GM21619 (cell line): ENCODE data around the gene CGAS.
A peak's percentile ranks its signal among the peaks of the same experiment; 100 is the strongest.
"Not testable (repeated sequence)": the region's sequence is repeated elsewhere in the genome, so short reads cannot be mapped to it uniquely, and the experiment has no call there.

ENCODE experiments used
- ATAC-seq: cut with Tn5 transposase; IDR thresholded peaks from one replicate; pipeline ENCODE4 v1.9.1; 2021; ENCODE audit not compliant: unreplicated experiment

CGAS gene

DNA sequence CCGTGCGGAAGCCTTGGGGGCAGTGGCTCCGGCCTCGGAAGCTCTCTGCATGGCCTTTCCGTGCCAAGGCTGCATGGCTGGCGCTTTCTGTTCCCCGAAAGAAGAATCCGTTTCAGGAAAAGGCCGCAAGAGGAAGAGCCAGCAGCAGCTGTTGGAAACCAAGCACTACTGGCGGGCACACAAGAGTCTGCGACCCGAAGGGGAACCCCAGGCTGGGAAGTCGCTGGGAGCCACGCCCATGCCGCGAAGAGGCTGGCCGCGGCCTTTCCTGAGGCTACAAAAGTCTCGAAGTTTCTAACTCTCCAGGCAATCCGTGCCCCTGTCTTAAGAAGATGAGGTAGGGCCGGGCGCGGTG lies at the start of gene CGAS:
TSS of gene CGAS (minus strand) at position 191 of the 355 bp plus-strand sequence. CDS start at position 75, 116 bp downstream.
- ATAC-seq = peak; percentile 70

DNA sequence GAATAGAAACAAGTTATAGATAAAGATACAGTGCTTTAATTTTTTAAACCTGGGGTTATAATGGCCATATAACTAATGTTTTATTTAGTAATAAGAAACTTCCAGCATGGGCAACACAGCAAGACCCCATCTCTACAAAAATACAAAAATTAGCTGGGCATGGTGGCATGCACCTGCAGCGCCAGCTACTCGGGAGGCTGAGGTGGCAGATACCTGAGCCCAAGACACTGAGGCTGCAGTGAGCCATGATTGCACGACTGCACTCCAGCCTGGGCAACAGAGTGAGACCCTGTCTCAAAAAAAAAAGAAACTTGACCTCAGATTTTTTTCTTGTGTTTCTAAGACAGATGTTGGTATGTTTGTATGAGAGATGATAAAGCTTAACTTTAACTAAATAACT lies 45.8 kb upstream of the CGAS start:
- no peak for ATAC-seq

DNA sequence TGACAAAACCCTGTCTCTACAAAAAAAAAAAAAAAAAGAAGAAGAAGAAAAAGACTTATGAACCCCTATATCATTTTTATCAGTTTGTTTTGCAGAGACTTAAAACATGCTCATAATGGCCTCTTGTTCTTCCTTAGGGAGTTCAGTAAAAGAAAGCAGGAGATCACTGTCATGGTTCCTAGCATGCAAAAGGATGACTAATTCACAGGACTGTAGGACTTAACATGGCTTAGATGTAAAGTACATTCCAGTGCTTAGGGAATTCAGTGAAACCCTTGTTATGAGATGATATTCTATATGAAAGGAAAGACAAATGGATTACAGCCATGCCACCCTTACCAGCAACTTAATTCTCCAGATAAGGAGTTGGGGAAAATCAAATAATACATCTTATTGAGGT lies 39.3 kb upstream of the CGAS start:
- no peak for ATAC-seq

DNA sequence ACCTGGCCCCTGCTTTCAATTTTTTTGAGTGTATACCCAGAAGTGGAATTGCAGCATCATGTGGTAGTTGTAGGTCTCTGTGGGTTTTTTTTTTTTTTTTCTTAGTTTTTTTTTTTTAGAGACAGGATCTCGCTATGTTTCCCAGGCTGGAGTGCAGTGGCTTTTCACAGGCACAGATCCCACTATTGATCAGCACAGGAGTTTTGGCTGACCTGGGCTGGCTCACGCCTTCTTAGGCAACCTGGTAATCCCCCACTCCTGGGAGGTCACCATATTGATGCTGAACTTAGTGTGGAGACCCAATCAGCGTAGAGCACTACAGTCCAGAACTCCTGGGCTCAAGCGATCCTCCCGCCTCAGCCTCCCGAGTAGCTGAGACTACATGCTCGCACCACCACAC lies 35.4 kb upstream of the CGAS start:
- ATAC-seq = no peak

DNA sequence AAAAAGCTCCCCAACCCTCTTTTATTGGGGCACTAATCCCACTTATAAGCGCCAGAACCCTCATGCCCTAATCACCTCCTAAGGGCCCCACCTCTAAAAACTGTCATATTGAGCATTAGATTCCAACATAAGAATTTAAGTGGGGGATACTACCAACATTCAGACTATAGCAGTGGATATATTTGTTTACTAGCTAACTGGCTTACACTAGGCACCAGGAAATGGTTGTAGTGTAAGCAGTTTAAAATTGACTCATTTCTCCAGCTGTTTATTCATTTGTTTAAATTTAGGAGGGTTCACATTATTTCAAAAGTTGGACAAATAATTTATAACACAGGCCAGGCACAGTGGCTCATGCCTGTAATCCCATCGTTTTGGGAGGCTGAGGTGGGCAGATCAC lies 32.3 kb upstream of the CGAS start:
- no peak for ATAC-seq

DNA sequence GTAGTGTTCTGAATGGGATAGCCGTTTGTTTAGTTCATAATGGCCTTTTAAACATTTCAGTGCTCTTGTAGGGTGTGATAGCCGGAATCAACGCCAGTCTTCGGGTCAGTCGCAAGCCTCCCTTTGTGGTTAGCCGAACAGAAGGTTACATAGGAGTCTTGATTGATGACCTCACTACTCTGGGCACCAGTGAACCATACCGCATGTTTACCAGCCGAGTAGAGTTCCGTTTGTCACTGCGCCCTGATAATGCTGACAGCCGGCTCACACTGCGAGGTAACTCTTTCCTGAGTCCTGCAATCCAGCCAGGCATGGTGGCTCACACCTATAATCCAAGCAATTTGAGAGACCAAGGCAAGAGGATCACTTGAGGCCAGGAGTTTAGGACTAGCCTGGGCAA lies 29.9 kb upstream of the CGAS start:
- no peak for ATAC-seq

DNA sequence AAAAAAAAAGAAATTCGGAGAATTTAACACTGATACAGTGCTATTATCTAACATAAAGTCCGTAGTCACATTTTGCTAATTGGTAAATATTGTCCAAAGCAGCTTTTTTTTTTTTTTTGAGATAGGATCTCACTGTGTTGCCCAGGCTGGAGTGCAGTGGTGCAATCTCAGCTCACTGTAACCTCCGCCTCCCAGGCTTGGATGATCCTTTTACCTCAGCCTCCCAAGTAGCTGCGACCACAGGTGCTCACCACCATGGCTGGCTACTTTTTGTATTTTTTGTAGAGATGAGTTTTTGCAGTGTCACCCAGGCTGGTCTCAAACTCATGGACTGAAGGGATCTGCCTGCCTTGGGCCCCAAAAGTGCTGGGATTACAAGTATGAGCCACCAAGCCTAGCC lies 25.3 kb upstream of the CGAS start:
- ATAC-seq = no peak

DNA sequence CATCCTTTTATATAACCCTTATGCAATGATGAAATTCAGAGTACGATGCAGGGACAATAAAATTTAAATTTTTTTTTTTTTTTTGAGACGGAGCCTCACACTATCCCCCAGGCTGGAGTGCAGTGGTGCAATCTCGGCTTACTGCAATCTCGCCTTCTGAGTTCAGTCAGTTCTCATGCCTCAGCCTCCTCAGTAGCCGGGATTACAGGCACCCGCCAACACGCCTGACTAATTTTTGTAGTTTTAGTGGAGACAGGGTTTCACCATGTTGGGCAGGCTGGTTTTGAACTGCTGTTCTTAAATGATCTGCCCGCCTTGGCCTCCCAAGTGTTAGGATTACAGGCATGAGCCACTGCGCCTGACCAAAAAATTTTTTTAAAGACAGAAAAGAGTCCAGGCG lies 24.6 kb upstream of the CGAS start:
- no peak for ATAC-seq

DNA sequence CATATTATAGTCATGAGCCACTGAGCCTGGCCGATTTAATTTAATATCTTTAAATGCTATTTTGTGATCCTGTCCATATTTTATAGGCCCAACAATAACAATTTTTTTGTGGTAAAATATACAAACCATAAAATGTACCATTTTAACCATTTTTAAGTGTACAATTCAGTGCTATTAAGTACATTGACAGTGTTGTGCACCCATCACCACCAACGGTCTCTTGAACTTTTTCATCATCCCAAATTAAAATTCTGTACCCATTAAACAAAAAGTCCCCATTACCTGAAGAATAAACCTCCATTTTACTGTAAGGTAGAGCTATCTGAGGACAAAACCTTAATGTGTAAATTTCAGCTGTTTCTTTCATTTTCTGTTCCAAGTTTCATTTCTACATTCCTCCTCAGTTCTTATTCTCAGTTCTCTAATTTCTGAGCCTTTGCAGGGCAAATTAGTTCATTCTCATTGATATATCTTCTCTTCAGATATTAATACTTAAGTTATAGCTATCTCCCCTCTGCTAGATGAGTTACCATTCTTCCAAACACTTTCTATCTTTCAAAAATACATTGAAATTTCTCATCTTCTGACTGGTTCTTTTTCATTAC lies 19.7 kb upstream of the CGAS start:
- peak; percentile 98 for ATAC-seq

DNA sequence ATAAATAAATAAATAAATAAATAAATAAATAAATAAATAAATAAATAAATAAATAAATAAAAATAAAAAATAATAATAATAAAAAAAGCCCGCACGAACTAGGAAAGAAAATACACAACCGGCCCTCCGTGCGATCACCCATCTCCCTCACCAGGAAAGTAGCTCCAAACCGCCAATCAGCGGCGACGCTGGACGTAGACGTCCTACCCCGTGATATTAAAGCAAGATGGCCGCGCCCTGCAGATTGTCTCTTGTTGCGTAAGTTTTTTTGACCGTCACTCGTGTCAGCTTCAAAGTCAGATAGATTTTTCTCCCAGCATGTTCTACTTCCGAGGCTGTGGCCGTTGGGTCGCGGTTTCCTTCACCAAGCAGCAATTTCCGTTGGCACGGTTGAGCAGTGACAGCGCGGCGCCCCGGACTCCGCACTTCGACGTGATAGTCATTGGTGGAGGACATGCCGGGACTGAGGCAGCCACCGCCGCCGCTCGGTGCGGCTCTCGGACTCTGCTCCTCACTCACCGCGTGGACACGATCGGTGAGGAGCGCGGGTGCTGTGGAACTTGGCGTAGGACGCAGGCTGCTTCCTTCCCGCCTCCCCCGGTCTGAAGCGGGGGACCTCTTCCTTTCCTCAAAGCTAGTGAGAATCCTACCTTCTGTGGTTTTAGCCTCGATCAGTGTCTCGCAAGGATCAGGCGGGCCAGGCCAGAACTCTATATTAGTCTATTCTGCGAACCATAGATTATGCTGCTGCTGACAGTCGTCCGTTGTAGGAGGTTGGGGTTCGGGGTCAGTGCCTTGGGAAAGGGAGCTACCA lies 9.6 kb upstream of the CGAS start, which contains the start of gene MTO1:
TSS of gene MTO1 (plus strand) at position 201 of the 814 bp plus-strand sequence. CDS start at position 319, 118 bp downstream.
- ATAC-seq = peak; percentile 97

DNA sequence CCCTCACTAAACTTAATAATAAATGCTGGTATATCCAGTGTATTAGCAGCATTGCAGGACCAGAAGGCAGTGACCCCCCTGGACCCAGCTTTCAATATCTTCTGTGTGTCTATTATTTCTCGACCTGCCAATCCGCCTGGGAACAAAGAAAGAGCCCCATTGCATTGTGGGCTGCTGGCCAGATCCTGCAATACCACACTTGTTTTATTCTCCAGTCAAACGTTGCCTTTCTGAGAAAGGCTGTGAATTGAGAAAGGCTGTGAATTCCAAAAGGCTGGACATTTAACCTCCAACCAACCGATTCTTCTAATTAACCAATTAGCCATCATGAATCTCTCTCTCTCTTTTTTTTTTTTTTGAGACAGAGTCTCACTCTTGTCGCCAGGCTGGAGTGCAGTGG lies 8.0 kb upstream of the CGAS start:
- no peak for ATAC-seq

DNA sequence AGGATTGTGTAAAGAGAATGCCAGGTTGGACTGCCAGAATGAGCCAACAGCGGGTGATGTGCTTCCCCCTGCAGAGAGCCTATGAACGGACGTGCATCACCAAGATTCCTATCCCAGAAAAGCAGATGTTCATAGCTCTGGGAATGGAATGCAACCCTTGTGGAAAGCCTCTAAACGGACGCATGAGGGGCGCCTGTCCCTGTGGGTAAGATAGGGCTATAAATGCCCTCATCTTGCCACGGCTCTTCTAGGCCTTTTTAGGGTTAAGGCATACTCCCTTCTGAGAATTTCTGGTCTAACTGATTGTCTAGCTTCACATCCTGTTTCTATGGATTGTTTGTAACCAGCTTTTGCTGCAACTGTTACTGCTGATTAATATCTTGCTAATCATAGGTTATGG lies 7.4 kb upstream of the CGAS start:
- not testable (repeated sequence) for ATAC-seq

DNA sequence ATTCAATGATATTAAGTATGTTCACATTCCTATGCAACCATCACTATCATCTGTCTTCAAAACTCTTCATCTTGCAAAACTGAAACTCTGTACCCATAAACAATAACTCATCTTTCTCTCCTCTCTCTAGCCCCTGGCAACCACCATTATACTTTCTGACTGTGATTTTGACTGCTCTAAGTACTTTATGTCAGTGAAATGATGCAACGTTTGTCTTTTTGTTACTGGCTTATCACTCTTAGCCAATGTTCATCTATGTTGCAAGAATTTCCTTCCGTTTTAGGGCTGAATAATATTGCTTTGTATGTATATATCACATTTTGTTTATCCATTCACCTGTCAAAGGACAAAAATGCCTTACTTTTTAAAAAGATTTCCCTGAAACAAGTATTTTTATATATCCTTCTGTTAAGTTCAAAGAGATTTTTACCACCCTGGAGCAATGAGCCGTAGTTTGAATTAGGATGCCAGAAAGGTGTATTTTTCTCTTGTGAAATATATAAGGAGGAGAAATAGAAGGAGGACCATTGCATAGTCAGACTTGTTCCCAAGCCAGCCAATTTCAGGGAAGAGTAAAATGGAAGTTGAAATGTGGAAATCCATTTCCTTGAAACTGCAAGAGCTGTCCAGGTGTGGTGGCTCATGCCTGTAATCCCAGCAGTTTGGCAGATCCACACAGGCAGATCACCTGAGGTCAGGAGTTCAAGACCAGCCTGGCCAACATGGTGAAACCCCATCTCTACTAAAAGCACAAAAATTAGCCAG lies 4.0 kb upstream of the CGAS start:
- ATAC-seq = no peak

DNA sequence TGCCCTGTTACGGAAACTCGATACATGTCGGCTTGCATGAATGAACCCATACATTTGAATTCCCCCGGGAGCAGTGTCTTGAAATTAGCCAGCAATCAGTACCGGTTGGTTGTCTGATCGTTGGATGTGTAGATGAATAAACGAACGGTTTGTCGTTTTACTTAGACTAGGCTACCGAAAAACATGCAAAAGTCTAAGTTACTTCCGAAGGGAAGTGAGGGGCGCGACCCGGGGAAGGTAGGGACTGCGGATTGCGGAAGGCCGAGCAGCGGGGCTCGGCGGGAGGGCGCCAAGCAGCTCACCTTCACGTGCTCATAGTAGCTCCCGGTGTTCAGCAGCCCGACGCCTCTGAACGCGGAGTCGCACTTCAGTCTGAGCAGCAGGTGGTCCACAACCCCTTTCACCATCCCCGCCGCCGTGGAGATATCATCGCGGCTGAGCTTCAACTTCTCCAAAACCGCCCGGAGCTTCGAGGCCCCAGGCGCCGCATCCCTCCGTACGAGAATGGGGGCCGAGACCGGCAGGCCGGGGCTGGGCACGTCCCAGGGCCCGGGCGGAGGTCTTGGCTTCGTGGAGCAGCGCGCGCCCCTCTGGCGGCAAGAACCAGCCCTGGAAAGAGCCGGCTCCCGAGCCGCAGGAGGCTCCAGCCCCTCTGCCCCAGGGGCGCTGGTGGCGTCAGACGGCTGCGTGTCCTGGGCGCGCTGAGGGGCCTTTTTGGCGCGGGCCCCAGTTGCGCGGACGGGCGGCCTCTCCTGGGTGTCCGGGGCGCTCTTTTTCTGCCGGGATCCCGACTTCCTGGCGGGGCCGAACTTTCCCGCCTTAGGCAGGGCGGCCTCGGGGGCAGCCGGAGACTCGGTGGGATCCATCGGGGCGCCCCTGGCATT lies 632 bp downstream of the CGAS start:
- peak; percentile 53 for ATAC-seq

DNA sequence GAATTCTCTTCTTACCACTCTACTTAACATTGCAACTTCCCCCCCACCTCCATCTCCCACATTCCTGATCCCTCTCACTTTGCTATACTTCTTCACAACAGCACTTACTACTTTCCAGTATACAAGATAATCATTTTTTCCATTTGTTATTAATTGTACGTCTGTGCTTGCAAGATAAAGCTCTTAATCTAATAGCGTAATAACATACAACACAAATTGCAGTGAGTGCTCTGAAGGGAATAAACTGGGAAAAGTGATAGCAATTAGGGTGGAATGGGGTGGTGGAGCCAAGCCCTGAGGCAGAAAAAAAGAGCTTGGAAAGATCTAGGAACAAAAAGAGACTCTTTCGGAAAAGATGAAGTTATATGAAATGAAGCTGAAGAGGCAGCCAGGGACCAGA lies 8.5 kb downstream of the CGAS start:
- ATAC-seq = no peak

DNA sequence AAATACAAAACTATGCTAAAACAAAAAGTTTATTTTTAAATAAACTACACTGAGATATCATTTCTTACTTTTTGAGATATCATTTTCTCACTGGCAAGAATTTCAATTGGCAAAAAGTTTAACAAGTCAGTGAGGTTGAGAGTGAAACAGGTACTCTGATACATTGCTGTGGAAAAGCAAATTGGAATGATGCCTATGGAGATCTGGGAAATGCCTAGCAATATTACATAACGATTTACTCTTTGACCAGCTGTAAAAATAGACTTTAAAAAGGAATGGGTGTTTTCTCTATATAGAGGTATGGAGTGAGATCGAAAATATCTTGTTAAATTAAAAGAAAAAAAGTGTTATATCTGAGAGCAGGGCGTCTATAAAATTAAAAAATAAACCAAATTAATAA lies 16.9 kb downstream of the CGAS start:
- no peak for ATAC-seq

DNA sequence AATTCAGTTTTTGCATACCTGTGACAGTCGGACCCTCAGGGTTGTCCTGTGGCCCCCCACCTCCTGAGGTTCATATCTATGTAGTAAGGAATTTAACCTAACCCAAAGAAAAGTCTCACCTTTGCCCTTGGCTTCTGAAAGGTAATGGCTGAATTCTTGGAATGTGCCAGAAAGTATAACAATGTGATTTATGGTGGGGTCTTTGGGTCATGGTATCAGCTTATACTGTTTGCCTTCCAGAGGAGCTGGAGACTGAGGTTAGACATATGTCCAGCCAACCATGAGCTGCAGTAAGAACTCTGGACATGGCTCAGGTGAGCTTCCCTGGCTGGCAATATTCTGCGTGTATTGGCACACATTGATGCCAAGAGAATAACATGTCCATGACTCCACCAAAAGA lies 30.6 kb downstream of the CGAS start:
- ATAC-seq = no peak

DNA sequence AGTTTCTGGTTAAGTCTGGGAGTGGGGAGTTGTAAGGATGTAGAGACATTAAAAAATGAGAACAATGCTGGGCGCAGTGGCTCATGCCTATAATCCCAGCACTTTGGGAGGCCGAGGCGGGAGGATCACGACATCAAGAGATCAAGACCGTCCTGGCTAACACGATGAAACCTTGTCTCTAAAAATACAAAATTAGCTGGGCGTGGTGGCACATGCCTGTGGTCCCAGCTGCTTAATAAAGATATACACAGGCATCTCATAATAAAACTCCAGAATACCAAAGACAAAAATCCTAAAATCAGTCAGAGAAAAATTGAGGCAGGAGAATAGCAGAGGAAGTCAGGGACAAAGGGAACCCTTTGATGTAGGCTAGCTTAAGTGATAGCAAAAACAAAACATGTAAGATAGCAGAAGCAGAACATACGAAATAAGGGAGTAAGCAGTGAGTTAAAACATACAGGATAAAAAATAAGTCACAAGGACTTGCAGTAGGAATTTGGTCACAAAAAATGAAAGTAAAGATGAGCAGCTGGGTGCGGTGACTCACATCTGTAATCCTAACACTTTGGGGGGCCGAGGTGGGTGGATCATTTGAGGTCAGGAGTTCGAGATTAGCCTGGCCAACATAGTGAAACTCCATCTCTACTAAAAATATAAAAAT lies 33.9 kb downstream of the CGAS start:
- ATAC-seq = no peak

DNA sequence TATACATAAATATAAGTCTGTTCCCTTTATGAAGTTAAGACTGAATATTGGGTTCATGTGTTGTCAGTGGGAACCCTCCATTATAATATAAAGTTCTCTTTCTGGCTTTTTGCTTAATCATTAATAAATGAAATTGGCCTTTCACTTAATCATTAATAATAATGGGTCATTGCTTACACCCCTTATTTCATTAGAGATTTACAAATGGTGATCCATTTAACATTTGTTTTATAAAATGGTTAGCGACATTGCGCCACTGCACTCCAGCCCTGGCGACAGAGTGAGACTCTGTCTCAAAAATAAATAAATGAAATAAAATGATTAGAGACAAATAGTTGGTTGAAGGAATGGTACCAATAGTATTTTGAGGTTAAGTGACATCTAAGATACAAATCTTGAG lies 39.0 kb downstream of the CGAS start:
- ATAC-seq = no peak

DNA sequence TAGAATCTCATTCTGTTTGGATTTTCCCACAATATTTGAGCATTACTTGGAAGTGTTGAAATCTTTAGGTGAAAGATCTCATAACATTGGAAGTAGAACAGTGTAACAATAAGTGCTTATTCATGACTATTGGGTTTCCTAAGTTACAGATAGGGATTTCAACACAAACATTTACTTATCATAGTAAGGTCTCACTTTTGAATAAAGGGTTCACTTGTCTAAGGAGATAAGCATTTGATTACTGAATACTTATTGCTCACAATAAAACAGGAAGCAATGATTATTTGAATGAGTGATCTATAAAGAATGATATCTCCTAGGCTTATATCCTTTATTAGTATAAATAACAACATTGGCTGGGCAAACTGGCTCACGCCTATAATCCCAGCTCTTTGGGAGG lies 42.7 kb downstream of the CGAS start:
- no peak for ATAC-seq
